Activated naive CD4-positive, alpha-beta T cell treated with anti-CD3 and anti-CD28 coated beads, Interleukin-2, amount 50 U/mL, for 16 hours (primary cell): ENCODE results near the gene DEFB126.
"Not testable (repeated sequence)": the region's sequence is repeated elsewhere in the genome, so short reads cannot be mapped to it uniquely, and the experiment has no call there.

Experiments
- DNase-seq: peaks from one replicate; pipeline ENCODE4 v3.0.0-alpha.2; 2020

Gene DEFB126

GRCh38 chr20:142290-142689, at the start of gene DEFB126:
DEFB126 (plus strand) TSS chr20:142590; CDS start chr20:142629, 39 bp downstream.
- DNase-seq: no peak

GRCh38 chr20:93641-94040, 48.7 kb upstream of the DEFB126 start:
- DNase-seq: no peak

GRCh38 chr20:95215-95614, 47.2 kb upstream of the DEFB126 start:
- DNase-seq: no peak

- DNase-seq: not testable (repeated sequence)
These were observed 44.7 kb upstream of the DEFB126 start for GRCh38 chr20:97691-98090.

- no peak for DNase-seq
These were observed 40.4 kb upstream of the DEFB126 start for GRCh38 chr20:101975-102374.

- DNase-seq: no peak
These were observed 38.9 kb upstream of the DEFB126 start for GRCh38 chr20:103456-103855.

GRCh38 chr20:112396-112795, 30.0 kb upstream of the DEFB126 start:
- no peak for DNase-seq

- no peak for DNase-seq
These were observed 24.9 kb upstream of the DEFB126 start for GRCh38 chr20:117518-117917.

- DNase-seq: not testable (repeated sequence)
These were observed 12.5 kb upstream of the DEFB126 start for GRCh38 chr20:129786-130323.

GRCh38 chr20:137668-138490, 4.5 kb upstream of the DEFB126 start:
- no peak for DNase-seq

- no peak for DNase-seq
These were observed 3.5 kb downstream of the DEFB126 start for GRCh38 chr20:145877-146276.

GRCh38 chr20:152131-152530, 9.7 kb downstream of the DEFB126 start:
- no peak for DNase-seq

- no peak for DNase-seq
These were observed 14.8 kb downstream of the DEFB126 start, which contains the start of gene DEFB127 for GRCh38 chr20:157154-157553. DEFB127 (plus strand) TSS chr20:157454; CDS start chr20:157545, 91 bp downstream.

GRCh38 chr20:164618-165017, 22.2 kb downstream of the DEFB126 start:
- no peak for DNase-seq

GRCh38 chr20:168876-169275, 26.5 kb downstream of the DEFB126 start:
- no peak for DNase-seq

GRCh38 chr20:184288-184687, 41.9 kb downstream of the DEFB126 start:
- DNase-seq: no peak

- no peak for DNase-seq
These were observed 45.3 kb downstream of the DEFB126 start for GRCh38 chr20:187733-188132.

GRCh38 chr20:189611-190010, 47.2 kb downstream of the DEFB126 start, which contains the start of gene DEFB128:
DEFB128 (minus strand) TSS chr20:189711; CDS start chr20:189623, 88 bp downstream.
- DNase-seq: no peak
